HL-60 (cell line): ENCODE measurements around the gene PTK7.
"Not testable (repeated sequence)": the region's sequence is repeated elsewhere in the genome, so short reads cannot be mapped to it uniquely, and the experiment has no call there.

ENCODE experiments used
- DNase-seq, 2 experiments: peaks; one replicate each; pipeline ENCODE4 v3.0.0-alpha.2; 2010 to 2020; ENCODE audit warnings: low read depth in 1 of 2, low spot score in 1 of 2
- H3K27ac ChIP-seq: fragments of 250-450 bp; sonication (Bioruptor Pico); replicated peaks from 2 replicates; pipeline ENCODE4 v1.5.1; 2020; ENCODE audit warnings: mild to moderate bottlenecking, moderate library complexity
- H3K27me3 ChIP-seq: fragments of 250-450 bp; sonication (Bioruptor Pico); 2 replicates; pipeline ENCODE4 v1.5.1; 2021; ENCODE audit warnings: mild to moderate bottlenecking, moderate library complexity; ENCODE audit not compliant: insufficient read depth, poor library complexity, severe bottlenecking
- H3K4me3 ChIP-seq: replicated peaks from 2 replicates; pipeline ENCODE4 v1.5.1; 2011; ENCODE audit warnings: mild to moderate bottlenecking, control low read depth, low read length; ENCODE audit not compliant: insufficient read depth
- GABPA ChIP-seq: IDR thresholded peaks from 2 replicates; pipeline ENCODE4 v1.6.1; 2012; ENCODE audit warnings: low read depth
- POLR2AphosphoS5 ChIP-seq: IDR thresholded peaks from 2 replicates; pipeline ENCODE4 v1.6.1; 2012; ENCODE audit warnings: low read depth
- REST ChIP-seq: IDR thresholded peaks from 2 replicates; pipeline ENCODE4 v1.6.1; 2012; ENCODE audit warnings: low read depth; ENCODE audit not compliant: insufficient replicate concordance
- SPI1 ChIP-seq: IDR thresholded peaks from 2 replicates; pipeline ENCODE4 v1.6.1; 2012; ENCODE audit warnings: low read depth, mild to moderate bottlenecking, borderline replicate concordance
- TF ChIP-seq, protein P1 (sequence below): IDR thresholded peaks from one replicate; pipeline ENCODE4 v1.5.1; 2011; ENCODE audit warnings: low read length, control low read depth, inconsistent platforms; ENCODE audit not compliant: insufficient read depth

The PTK7 gene

GRCh38 chr6:43037706-43038105, 38.4 kb upstream of the PTK7 start:
- no peak for DNase-seq
- H3K27me3 ChIP-seq = no peaks in the 10 kb centered on the region
- H3K4me3 ChIP-seq = no peak overlapping the region
- no peak for TF ChIP-seq GABPA
- H3K27ac ChIP-seq = no peak overlapping the region

- Histone ChIP-seq H3K4me3 (no peak overlapping the region), H3K27ac (no peak overlapping the region), H3K27me3 (no peaks in the 10 kb centered on the region)
- TF ChIP-seq POLR2AphosphoS5 (no peak), SPI1 (no peak), REST (no peak), GABPA (no peak)
- DNase-seq = no peak
Observed at GRCh38 chr6:43038727-43039126, 37.4 kb upstream of the PTK7 start.

GRCh38 chr6:43040542-43041257, 35.4 kb upstream of the PTK7 start:
- H3K27ac ChIP-seq = no peak overlapping the region
- no peak overlapping the region for H3K4me3 ChIP-seq
- no peak for DNase-seq
- no peaks in the 10 kb centered on the region for H3K27me3 ChIP-seq
- TF ChIP-seq GABPA = no peak
- TF ChIP-seq POLR2AphosphoS5 = no peak
- TF ChIP-seq REST = no peak
- TF ChIP-seq, protein P1, sequence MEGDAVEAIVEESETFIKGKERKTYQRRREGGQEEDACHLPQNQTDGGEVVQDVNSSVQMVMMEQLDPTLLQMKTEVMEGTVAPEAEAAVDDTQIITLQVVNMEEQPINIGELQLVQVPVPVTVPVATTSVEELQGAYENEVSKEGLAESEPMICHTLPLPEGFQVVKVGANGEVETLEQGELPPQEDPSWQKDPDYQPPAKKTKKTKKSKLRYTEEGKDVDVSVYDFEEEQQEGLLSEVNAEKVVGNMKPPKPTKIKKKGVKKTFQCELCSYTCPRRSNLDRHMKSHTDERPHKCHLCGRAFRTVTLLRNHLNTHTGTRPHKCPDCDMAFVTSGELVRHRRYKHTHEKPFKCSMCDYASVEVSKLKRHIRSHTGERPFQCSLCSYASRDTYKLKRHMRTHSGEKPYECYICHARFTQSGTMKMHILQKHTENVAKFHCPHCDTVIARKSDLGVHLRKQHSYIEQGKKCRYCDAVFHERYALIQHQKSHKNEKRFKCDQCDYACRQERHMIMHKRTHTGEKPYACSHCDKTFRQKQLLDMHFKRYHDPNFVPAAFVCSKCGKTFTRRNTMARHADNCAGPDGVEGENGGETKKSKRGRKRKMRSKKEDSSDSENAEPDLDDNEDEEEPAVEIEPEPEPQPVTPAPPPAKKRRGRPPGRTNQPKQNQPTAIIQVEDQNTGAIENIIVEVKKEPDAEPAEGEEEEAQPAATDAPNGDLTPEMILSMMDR = no peak
- no peak for TF ChIP-seq SPI1

DNA sequence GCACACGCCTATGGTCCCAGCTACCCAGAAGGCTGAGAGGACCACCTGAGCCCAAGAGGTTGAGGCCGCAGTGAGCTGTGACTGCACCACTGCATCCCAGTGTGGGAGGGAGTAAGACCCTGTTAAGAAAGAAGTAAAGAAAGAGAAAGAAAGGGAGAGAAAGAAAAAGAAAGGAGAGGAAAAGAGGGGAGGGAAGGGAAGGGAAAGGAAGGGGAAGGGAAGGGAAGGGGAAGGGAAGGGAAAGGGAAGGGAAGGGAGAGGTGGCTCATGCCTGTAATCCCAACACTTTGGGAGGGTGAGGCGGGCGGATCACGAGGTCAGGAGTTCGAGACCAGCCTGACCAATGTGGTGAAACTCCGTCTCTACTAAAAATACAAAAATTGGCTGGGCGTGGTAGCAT, 34.6 kb upstream of the PTK7 start:
- not testable (repeated sequence) for H3K4me3 ChIP-seq, H3K27me3 ChIP-seq, H3K27ac ChIP-seq, DNase-seq

- TF ChIP-seq POLR2AphosphoS5 = no peak
- TF ChIP-seq, protein P1 = no peak
- TF ChIP-seq GABPA = no peak
- TF ChIP-seq REST = no peak
- TF ChIP-seq SPI1 = no peak
- DNase-seq = no peak
- no peak overlapping the region for H3K4me3 ChIP-seq
- H3K27ac ChIP-seq = no peak overlapping the region
- H3K27me3 ChIP-seq = no peaks in the 10 kb centered on the region
Observed at GRCh38 chr6:43043310-43043709, 32.8 kb upstream of the PTK7 start.
